Activated CD4-positive, CD25-positive, alpha-beta regulatory T cell treated with anti-CD3 and anti-CD28 coated beads, Interleukin-2, amount 50 U/mL, for 72 hours (primary cell): ENCODE measurements around the gene GSAP.

Source experiments
- DNase-seq: peaks from one replicate; pipeline ENCODE4 v3.0.0; 2021

GSAP gene

GRCh38 chr7:77406421-77406820, 9.7 kb downstream of the GSAP start:
- no peak for DNase-seq

GRCh38 chr7:77404641-77405040, 11.5 kb downstream of the GSAP start:
- DNase-seq, result no peak

GRCh38 chr7:77403957-77404356, 12.2 kb downstream of the GSAP start:
- no peak for DNase-seq

- no peak for DNase-seq
Measured at GRCh38 chr7:77402818-77403217, 13.3 kb downstream of the GSAP start.

GRCh38 chr7:77401002-77401401, 15.1 kb downstream of the GSAP start:
- no peak for DNase-seq

GRCh38 chr7:77399816-77400215, 16.3 kb downstream of the GSAP start:
- DNase-seq, result no peak

DNA sequence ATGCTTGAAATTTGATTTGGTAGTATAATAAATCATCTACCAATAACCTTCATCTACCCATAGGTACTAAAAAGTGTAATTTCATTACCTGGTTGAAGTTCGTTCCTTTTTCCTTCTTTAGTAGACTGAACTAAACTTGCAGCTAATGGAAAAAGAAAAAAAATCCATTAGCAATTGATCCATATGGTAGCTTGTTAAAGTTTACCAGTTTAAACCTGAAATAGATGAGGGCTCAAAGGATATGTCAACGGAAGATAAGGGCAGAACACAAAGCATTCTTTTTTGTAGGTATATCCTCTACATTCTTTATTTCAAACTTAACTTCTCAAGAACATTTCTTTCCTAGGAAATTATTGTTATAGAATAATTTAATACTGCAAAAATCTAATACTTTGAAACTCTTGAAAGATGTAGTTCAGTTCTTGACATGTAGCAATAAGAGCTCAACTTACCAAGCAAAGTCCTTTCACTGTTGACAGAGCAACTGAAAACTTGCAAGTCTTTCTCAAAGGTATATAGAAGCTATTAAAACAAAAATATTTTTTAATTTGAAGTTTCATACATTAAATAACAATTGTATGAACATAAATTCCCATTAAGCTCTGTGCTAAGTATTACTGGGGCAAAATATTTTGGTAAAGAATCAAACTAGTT, 19.1 kb downstream of the GSAP start:
- no peak for DNase-seq

DNA sequence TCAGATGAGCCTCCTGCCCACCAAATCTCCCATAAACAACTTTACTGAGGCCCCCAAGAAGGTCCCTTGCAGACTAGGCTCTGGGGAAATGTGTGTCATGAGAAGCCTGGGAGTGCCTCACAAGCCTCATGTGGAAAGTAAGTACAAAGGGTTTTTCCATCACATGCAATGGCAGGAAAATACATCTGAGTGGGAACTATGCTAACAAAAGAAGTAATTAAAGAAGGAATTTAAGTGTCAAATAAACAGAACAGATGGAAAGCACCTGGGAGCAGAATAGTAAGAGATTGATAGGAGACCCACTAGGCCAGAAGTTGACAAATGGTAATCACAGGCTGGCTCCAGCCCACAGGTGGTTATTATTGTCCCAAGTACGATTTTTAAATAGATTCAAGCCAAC, 20.5 kb downstream of the GSAP start:
- no peak for DNase-seq

DNA sequence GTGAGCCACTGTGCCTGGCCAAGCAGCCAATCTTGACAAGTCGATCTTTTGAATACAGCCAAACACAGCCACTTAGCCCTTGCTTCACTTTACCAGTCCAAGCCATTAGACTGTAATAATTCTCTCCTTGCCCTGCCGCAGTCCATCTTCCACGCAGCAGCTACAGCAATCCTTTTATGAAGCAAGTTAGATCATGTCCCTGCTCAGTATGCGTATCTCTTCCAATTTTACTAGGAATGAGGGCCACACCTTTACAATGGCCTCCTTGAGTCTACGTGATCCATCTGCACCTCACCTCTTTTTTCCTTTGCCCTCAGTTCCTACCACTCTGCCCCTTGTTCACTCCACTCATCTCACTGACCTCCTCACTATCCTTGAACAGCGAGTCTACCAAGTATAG, 22.2 kb downstream of the GSAP start:
- no peak for DNase-seq

GRCh38 chr7:77393261-77393660, 22.9 kb downstream of the GSAP start:
- DNase-seq, result no peak

GRCh38 chr7:77391230-77391629, 24.9 kb downstream of the GSAP start:
- no peak for DNase-seq

DNA sequence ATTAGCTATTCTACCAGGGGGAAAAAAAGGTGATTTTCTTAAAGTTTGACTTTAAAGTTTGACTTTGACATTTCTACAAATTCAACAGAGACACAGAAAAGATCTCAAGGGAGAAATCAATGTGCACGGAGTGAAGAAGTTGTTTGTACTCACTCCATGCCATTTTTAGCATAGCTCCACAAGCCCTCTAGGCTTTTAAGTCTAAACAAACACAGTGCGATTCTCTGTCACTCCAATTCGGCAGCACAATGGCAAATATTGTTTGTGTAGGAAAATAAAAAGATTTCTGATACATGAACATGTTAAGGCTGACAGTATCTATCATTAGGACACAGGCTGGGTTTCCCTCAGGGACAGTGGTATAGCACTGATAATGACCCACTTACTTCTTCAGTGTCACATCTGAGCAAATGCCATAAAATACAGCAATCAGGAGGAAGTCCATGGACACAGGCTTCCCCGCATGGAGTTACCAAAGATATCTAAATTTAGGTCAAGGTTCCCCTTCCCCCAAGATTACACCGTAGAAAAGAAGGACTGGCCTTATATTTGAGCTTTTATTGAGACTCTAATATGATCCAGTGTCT, 28.0 kb downstream of the GSAP start:
- no peak for DNase-seq

DNA sequence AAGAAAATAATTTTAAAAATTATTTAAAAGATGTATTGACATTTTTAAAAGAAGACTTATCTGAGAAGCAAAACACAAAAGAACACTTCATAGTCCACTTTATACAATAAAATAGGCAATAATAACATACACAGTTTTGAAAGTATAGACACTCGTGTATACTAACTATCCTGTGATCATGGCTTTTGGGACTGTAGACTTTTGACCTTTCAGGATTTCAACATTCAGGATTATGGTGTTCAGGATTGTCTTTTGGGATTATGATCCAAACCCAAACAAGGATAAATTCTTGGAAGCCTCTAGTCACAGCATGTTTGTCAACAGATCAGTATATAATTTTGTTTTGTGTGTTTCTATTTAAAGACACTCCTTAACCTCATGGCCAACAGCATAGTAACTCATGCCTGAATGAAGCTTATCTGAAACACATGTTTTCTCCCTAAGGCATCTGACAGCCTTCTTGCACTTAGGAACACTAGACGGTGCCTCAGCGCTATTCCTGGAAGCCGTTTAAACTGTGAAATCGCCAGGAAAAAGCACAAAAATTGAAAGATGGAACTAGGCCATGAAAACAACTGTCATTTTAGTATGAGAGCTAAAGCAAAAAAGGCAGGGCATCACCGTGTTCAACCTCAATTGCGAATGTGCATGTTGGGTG, 29.9 kb downstream of the GSAP start:
- DNase-seq, result no peak

DNA sequence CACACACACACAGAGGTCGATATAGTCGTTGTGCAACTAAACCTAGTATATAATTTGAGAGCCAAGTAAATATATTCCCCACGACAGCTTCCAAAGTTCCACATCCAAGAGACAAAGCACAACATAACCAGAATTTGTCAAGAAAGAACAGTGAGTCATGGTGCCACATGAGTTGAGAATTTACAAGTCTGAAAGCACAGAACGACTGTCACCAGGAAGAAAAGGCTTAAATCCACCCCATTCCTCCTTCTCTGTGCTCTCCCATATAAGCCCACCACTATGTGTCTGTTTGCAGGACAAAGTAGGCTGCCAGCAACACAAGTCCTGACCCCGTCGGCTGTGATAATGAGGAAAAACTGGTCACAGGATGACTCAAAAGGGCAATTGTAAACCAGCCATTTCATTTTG, 32.8 kb downstream of the GSAP start:
- DNase-seq, result no peak

GRCh38 chr7:77382532-77382931, 33.6 kb downstream of the GSAP start:
- no peak for DNase-seq

DNA sequence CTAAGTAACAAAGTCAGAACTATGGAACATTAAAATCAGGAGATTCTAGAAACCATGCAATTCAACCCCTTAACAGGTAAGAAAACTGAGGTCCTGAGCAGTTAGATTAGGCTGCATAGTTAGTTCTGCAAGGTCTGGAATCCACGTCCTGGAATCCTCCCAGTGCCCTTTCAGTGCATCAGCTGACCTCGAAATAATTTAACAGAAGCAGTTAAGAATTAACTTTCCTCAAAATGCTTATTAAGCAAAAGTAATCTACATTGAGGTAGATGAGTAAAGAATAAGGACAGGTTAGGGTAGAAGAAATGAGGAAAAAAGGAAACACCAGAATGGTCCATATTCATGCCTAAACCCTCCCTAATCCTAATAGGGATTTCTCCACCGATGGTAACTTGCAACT, 37.6 kb downstream of the GSAP start:
- no peak for DNase-seq

GRCh38 chr7:77370606-77371005, 45.5 kb downstream of the GSAP start:
- no peak for DNase-seq

DNA sequence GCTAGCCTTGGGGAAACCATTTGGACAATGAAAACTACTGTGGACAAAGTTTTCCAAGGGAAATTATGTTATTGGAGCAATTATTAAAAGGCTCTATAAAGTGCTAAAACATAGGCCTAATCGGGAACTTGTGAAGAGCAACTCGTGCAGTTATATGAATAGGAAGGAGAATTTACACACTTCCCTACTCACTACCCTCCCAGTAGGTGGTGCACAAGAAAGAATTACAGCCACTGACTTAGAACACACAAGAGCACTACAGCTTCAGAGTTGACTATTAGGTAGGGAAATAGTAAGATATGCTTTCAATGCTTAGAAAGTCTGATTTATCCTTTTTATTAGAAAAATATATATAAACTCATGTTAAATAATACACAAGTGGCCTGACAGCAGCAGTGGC, 47.2 kb downstream of the GSAP start:
- no peak for DNase-seq

GRCh38 chr7:77367976-77368375, 48.2 kb downstream of the GSAP start:
- no peak for DNase-seq

DNA sequence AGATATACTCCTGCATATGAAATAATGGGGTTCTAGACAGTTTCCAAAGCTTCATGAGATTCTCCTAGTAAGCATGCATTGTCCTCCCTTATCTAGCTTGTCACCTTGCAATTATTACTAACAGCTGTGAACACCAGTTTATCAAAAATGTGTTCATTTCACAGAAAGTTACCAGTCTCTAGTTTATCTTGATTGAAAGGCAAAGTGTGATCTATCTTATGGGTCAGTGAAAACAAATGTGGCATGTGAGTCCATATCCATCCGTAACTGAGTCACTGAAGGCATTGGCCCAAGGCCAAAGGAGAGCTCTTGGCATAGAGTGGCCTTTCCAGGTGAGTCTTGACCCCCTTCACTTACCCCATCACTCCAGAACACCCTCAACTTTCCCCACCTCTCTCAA, 53.2 kb downstream of the GSAP start:
- no peak for DNase-seq

GRCh38 chr7:77360969-77361368, 55.2 kb downstream of the GSAP start:
- no peak for DNase-seq

DNA sequence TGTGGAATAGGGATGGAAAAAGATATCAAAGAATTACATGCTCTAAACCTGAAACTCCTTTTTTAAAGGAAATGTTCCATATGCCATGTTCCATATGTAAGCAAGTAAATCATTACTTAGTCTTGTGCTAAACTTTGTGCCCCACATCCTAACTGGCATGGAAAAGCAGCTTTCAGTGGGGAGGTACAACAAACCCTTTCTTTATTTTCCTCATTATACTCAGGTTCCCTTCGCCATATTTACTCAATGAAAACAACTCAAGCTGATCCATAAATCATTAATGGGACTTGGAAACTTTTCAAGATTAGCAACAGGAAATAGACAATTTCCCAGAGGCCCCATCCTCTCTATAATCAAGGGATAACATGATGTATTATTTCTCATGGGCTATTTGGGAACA, 56.0 kb downstream of the GSAP start:
- no peak for DNase-seq

GRCh38 chr7:77359599-77359998, 56.5 kb downstream of the GSAP start:
- no peak for DNase-seq

DNA sequence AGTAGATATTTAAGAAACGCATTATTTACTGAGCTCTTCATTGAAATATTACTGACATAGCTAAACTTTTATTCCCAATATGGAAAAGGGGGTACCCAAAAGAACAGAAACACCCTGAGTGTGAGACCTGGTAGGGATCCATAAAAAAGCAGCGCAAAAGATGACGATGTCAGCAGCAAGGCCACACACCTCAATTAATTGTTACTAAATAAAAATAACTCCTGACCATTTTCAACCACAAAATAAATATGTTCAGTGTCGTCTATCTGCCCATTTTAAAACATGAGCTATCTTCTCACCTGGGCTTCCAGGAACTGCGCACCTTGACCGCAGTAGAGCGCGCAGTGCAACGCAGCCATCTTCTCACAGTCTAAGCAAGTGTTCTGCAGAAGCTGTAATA, 61.2 kb downstream of the GSAP start:
- no peak for DNase-seq

- no peak for DNase-seq
Measured at GRCh38 chr7:77354484-77354883, 61.7 kb downstream of the GSAP start.
